GM12878 (cell line): Measurements from ENCODE around the gene NTM. TPM values are rescaled to one million over a fixed set of nuclear protein-coding genes. Genes with fewer than 3 reads are reported as not detected.

Source experiments
- MXI1 ChIP-seq: fragments of 150-350 bp; IDR thresholded peaks from 2 replicates; pipeline ENCODE4 v1.6.1; 2011; ENCODE audit warnings: low read depth, mild to moderate bottlenecking, inconsistent platforms, low read length, improper control_type of control experiment
- polyA plus RNA-seq, 11 experiments: library from polyadenylated mRNA; depleted of rRNA in 4 of 11; unstranded in 6 of 11; stranded (reverse) in 5 of 11; fragments of >200 nt; fragmentation: Nextera tagmentation in 4 of 11; fragmentation: Illumina TruSeq in 1 of 11; extraction: Ambion mirVana in 4 of 11; extraction: Trizol in 1 of 11; gene quantifications; 1 replicate in 1 of 11; 2 replicates in 10 of 11; pipeline versions ENCODE4 v1.2.1 to v1.2.3, GENCODE V29; 2011 to 2016; ENCODE audit warnings: inconsistent platforms in 2 of 11, missing spikeins in 2 of 11, low read depth in 1 of 11
- total RNA-seq, 4 experiments: library from RNA; depleted of rRNA in 3 of 4; stranded (reverse); fragments of >200 nt in 3 of 4; fragmentation: Illumina TruSeq in 1 of 4; extraction: Trizol in 1 of 4; gene quantifications; 2 replicates each; pipeline versions ENCODE4 v1.2.1 to v1.2.3, GENCODE V29; 2013 to 2021
- TF ChIP-seq, protein P1 (sequence below): IDR thresholded peaks from 2 replicates; pipeline ENCODE4 v1.6.1; 2012; ENCODE audit warnings: improper control_type of control experiment, low read depth, low read length; ENCODE audit not compliant: insufficient replicate concordance
- TF ChIP-seq, protein P2 (sequence below): fragments of 450-650 bp; IDR thresholded peaks from 2 replicates; pipeline ENCODE4 v1.6.1; 2018; ENCODE audit warnings: mild to moderate bottlenecking, low read depth, moderate library complexity; ENCODE audit not compliant: partially characterized antibody

NTM gene
- total and polyA plus RNA-seq, 10 of the 15 experiments (the other 5 are each of a cell fraction or from before 2014, with no cell fraction given) = not detected

DNA sequence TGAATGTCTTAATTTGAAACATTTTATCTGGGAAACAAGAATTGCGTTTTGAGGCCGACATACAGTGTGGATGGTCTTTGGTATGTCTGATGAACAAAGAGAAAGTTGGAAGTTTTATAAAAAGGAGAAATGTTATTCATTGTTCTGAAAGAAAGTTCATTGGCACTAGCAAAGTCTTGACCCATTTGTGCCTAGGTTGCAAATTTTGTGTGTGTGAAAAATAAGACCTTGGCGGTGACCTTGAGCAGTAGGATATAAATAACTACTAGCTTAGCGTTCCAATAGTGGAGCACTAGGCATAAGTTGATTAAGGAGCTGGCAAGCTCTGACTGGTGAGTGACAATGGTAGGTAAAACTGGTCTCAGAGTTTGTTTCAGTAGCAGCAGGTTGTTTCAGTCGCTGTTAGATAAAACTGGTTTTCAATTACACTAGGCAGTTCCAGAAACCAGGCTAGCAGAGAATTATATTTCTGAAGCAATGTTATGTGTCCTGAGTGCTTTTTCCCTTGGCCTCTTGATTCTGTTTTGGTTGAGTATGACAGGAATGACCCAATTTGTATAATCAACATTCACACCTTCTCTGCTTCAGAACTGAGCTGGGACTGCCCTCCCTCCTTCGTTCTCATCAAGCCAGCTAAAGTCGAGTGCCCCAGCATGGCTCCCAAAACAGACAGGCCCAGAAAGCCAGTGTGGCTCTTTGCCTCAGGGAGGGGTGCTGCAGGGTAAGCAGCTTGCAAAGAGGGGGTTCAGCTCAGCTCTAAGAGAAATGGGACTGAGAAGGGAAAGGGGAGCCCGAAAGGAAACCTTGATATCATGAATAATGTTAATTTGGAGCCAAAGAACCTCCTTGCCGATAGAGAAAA lies 85.7 kb downstream of the NTM start (continued):
- TF ChIP-seq, protein P1, sequence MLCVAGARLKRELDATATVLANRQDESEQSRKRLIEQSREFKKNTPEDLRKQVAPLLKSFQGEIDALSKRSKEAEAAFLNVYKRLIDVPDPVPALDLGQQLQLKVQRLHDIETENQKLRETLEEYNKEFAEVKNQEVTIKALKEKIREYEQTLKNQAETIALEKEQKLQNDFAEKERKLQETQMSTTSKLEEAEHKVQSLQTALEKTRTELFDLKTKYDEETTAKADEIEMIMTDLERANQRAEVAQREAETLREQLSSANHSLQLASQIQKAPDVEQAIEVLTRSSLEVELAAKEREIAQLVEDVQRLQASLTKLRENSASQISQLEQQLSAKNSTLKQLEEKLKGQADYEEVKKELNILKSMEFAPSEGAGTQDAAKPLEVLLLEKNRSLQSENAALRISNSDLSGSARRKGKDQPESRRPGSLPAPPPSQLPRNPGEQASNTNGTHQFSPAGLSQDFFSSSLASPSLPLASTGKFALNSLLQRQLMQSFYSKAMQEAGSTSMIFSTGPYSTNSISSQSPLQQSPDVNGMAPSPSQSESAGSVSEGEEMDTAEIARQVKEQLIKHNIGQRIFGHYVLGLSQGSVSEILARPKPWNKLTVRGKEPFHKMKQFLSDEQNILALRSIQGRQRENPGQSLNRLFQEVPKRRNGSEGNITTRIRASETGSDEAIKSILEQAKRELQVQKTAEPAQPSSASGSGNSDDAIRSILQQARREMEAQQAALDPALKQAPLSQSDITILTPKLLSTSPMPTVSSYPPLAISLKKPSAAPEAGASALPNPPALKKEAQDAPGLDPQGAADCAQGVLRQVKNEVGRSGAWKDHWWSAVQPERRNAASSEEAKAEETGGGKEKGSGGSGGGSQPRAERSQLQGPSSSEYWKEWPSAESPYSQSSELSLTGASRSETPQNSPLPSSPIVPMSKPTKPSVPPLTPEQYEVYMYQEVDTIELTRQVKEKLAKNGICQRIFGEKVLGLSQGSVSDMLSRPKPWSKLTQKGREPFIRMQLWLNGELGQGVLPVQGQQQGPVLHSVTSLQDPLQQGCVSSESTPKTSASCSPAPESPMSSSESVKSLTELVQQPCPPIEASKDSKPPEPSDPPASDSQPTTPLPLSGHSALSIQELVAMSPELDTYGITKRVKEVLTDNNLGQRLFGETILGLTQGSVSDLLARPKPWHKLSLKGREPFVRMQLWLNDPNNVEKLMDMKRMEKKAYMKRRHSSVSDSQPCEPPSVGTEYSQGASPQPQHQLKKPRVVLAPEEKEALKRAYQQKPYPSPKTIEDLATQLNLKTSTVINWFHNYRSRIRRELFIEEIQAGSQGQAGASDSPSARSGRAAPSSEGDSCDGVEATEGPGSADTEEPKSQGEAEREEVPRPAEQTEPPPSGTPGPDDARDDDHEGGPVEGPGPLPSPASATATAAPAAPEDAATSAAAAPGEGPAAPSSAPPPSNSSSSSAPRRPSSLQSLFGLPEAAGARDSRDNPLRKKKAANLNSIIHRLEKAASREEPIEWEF = no peak
- TF ChIP-seq, protein P2, sequence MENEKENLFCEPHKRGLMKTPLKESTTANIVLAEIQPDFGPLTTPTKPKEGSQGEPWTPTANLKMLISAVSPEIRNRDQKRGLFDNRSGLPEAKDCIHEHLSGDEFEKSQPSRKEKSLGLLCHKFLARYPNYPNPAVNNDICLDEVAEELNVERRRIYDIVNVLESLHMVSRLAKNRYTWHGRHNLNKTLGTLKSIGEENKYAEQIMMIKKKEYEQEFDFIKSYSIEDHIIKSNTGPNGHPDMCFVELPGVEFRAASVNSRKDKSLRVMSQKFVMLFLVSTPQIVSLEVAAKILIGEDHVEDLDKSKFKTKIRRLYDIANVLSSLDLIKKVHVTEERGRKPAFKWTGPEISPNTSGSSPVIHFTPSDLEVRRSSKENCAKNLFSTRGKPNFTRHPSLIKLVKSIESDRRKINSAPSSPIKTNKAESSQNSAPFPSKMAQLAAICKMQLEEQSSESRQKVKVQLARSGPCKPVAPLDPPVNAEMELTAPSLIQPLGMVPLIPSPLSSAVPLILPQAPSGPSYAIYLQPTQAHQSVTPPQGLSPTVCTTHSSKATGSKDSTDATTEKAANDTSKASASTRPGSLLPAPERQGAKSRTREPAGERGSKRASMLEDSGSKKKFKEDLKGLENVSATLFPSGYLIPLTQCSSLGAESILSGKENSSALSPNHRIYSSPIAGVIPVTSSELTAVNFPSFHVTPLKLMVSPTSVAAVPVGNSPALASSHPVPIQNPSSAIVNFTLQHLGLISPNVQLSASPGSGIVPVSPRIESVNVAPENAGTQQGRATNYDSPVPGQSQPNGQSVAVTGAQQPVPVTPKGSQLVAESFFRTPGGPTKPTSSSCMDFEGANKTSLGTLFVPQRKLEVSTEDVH = no peak
- no peak for TF ChIP-seq MXI1
